ENCODE results near the gene LRP1B. TPM values are rescaled to one million over a fixed set of nuclear protein-coding genes. Genes with fewer than 3 reads are reported as not detected.

The LRP1B gene
- total RNA-seq, 2 donors from 2014 or later: 0.52 to 3.0 TPM

DNA sequence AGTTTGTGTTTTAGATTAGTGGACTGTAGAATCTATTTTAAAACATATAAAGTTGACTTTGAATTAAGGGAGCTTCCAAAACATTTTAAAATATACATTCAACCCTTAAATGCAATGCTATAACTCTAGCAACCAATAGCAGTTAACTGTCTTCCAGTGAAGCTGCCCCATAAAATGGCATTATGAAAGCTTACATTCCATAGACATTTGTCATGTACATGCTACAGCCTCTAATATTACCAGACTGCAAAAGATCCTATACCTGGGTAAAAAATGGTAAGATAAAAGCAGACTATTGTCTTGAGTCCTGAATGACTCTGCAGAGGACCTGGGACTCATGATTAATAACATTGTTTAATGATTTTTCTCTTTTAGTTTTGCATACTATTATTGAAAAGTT lies 489.4 kb downstream of the LRP1B start:
- intact Hi-C loops (cut with DNase I): no loop called here
- no peaks in the 10 kb centered on the region for H3K27me3 ChIP-seq
- H3K4me1 ChIP-seq: no peaks in the 10 kb centered on the region
- TF ChIP-seq, protein P1, sequence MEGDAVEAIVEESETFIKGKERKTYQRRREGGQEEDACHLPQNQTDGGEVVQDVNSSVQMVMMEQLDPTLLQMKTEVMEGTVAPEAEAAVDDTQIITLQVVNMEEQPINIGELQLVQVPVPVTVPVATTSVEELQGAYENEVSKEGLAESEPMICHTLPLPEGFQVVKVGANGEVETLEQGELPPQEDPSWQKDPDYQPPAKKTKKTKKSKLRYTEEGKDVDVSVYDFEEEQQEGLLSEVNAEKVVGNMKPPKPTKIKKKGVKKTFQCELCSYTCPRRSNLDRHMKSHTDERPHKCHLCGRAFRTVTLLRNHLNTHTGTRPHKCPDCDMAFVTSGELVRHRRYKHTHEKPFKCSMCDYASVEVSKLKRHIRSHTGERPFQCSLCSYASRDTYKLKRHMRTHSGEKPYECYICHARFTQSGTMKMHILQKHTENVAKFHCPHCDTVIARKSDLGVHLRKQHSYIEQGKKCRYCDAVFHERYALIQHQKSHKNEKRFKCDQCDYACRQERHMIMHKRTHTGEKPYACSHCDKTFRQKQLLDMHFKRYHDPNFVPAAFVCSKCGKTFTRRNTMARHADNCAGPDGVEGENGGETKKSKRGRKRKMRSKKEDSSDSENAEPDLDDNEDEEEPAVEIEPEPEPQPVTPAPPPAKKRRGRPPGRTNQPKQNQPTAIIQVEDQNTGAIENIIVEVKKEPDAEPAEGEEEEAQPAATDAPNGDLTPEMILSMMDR (IDR thresholded peaks at IDR 0.05): no peak
- no peak for TF ChIP-seq POLR2A (IDR thresholded peaks at IDR 0.05)
- H3K36me3 ChIP-seq (replicated peaks in 1 of 2; ENCODE audit: insufficient read depth in 1 of 2, low read depth in 2 of 2): no peaks in the 10 kb centered on the region
- no peak overlapping the region for H3K4me3 ChIP-seq
- DNase-seq: no peak
- H3K27ac ChIP-seq: no peak overlapping the region
- H3K9me3 ChIP-seq: no peaks in the 10 kb centered on the region
- no peak for ATAC-seq

DNA sequence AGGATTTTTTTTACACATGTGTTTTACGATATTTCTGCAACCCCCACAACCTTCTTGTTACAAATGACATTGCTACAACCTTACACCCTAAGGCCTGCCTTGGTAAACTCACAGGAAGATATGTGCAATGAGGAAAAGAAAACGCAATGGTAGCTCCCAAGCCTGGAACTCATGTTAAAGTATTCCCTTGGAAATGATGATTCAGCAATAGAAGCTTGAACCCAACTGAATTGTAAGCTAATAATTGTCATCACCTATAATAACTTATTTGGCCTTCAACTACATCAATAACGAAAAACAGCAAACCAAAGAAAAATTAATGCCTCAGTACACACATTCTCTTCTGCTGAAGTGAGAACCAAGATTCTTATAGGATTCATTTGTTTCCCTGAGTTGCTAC lies 491.0 kb downstream of the LRP1B start:
- ATAC-seq (no peak), DNase-seq (no peak)
- 59 to 85% methylated on average over 3 of the region's 3 CpGs for WGBS, 2 donors
- no peaks in the 10 kb centered on the region for H3K4me1 ChIP-seq
- no peak overlapping the region for H3K4me3 ChIP-seq
- no peaks in the 10 kb centered on the region for H3K9me3 ChIP-seq
- H3K27me3 ChIP-seq: no peaks in the 10 kb centered on the region
- intact Hi-C loops (cut with DNase I): no loop called here
- no peaks in the 10 kb centered on the region for H3K36me3 ChIP-seq (replicated peaks in 1 of 2; ENCODE audit: insufficient read depth in 1 of 2, low read depth in 2 of 2)
- no peak overlapping the region for H3K27ac ChIP-seq
- TF ChIP-seq POLR2A (IDR thresholded peaks at IDR 0.05): no peak

DNA sequence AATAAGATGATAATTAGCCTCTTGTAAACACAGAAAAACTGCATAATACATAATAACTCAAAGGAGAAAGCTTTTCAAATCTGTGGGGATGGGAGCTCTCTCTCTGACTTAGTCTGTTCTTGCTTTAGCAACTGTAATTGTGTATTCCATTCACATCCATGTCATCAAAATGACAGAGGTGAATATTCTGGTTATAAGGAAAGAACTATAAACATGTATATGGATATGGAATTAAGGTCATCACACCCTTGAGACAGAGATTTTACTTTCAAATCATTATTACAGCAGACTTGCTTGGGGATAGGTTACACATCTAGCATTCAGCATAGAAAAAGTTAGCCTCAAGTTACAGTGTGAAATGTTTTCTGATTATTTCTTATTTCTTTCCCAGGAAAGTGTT lies 497.7 kb downstream of the LRP1B start:
- Histone ChIP-seq H3K4me3 (no peak overlapping the region), H3K9me3 (no peaks in the 10 kb centered on the region), H3K27ac (no peak overlapping the region), H3K4me1 (no peaks in the 10 kb centered on the region), H3K27me3 (no peaks in the 10 kb centered on the region), H3K36me3 (replicated peaks in 1 of 2; ENCODE audit: insufficient read depth in 1 of 2, low read depth in 2 of 2) (no peaks in the 10 kb centered on the region)
- no peak for TF ChIP-seq POLR2A (IDR thresholded peaks at IDR 0.05)
- TF ChIP-seq, protein P1 (IDR thresholded peaks at IDR 0.05): no peak
- no peak for DNase-seq
- intact Hi-C loops (cut with DNase I): no loop called here
- no peak for ATAC-seq

DNA sequence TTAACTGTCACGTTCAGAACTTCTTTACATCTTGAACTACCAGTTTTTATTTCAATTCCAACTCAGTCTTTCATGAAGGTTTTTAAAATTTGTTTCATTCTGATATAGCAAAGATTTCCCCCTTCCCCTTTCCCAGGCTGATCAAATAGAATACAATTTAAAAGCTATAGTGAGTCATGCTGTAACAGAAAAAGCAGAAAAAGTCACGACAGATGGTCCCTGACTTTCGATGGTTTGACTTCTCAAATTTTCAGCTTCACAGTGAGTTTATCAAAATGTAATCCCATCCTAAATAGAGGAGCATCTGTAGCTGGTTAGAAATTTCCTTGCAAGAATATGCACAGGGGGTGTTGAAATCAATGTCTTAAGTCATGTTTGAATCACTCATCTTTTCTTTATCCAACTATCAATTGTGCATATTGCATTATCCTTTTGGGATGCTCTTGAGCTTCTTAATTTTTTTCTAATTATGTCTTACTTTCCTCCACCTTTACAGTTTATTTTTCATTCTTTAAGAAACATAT lies 500.3 kb downstream of the LRP1B start:
- Histone ChIP-seq H3K4me1 (no peaks in the 10 kb centered on the region), H3K27ac (no peak overlapping the region), H3K36me3 (replicated peaks in 1 of 2; ENCODE audit: insufficient read depth in 1 of 2, low read depth in 2 of 2) (no peaks in the 10 kb centered on the region), H3K27me3 (no peaks in the 10 kb centered on the region), H3K9me3 (no peaks in the 10 kb centered on the region), H3K4me3 (no peak overlapping the region)
- intact Hi-C loops (cut with DNase I): no loop called here
- no peak for DNase-seq
- no peak for ATAC-seq
- no peak for TF ChIP-seq POLR2A (IDR thresholded peaks at IDR 0.05)
- TF ChIP-seq, protein P1 (IDR thresholded peaks at IDR 0.05): no peak
- 66 to 73% methylated on average over 3 of the region's 3 CpGs for WGBS, 2 donors

DNA sequence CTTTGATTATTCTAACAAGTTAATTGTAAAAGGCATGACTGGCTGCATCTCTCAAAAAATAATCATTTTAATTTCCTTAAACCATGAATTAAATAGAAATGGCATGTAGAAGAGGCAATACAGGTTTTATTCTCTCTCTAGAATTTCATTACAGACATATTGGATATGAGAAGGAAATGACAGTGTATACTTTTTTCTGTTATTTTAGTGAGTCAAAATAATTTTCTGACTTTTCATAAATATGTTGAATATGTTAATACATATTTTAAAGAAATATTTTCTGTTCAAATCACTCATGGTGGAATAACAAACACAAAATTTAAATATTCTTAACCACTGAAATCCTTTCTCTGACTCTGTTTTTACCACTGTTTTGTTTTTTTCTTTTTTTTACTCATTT lies 510.4 kb downstream of the LRP1B start:
- no peaks in the 10 kb centered on the region for H3K27me3 ChIP-seq
- TF ChIP-seq POLR2A (IDR thresholded peaks at IDR 0.05): no peak
- TF ChIP-seq, protein P1 (IDR thresholded peaks at IDR 0.05): no peak
- no peak overlapping the region for H3K27ac ChIP-seq
- no peak for ATAC-seq
- H3K4me1 ChIP-seq: no peaks in the 10 kb centered on the region
- no peaks in the 10 kb centered on the region for H3K9me3 ChIP-seq
- H3K36me3 ChIP-seq (replicated peaks in 1 of 2; ENCODE audit: insufficient read depth in 1 of 2, low read depth in 2 of 2): no peaks in the 10 kb centered on the region
- H3K4me3 ChIP-seq: no peak overlapping the region
- no peak for DNase-seq
- intact Hi-C loops (cut with DNase I): no loop called here
